Measurements from ENCODE around the gene FKBP2.
A peak's percentile ranks its signal among the peaks of the same experiment; 100 is the strongest.
"Not testable (repeated sequence)": the region's sequence is repeated elsewhere in the genome, so short reads cannot be mapped to it uniquely, and the experiment has no call there.

Gene FKBP2

DNA sequence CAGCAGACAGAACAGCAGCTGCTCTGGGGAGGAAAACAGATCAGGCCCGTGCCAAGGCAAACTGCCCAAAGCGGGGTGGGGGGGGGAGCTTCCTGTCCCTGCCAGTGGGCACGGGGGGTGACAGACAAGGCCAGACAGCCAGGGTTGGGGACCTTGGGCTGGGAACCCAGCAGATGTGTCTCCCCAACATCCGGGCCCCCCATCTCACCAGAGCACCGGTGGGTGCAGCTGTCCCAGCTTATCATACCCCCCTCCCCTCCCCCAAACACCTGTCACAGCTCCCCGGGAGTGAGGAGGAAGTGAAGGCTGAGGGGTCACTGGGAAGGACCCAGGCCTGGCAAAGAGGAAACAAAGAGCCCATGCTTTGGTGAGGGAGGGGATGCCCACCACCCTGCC lies 4.5 kb downstream of the FKBP2 start:
- peak overlapping the region; percentile 81 for H3K4me3 ChIP-seq (ENCODE audit: low read depth, low read length)
- H3K27me3 ChIP-seq (ENCODE audit: control insufficient read depth, insufficient read depth, low read length), result no peaks in the 10 kb centered on the region
- H3K4me1 ChIP-seq (ENCODE audit: control insufficient read depth, insufficient read depth, low read length), result peaks cover 44% of the 10 kb centered on the region
- H3K9me3 ChIP-seq (ENCODE audit: control insufficient read depth, insufficient read depth, low read depth, low read length), result no peaks in the 10 kb centered on the region
- no peak overlapping the region; the same call in 1 of the 2 replicates for H3K27ac ChIP-seq (ENCODE audit: low read depth, low read length)
- peak overlapping the region; percentile 84 for H3K9ac ChIP-seq (ENCODE audit: low read length)
- H3K36me3 ChIP-seq (ENCODE audit: control insufficient read depth, insufficient read depth, low read length), result peaks cover 19% of the 10 kb centered on the region

DNA sequence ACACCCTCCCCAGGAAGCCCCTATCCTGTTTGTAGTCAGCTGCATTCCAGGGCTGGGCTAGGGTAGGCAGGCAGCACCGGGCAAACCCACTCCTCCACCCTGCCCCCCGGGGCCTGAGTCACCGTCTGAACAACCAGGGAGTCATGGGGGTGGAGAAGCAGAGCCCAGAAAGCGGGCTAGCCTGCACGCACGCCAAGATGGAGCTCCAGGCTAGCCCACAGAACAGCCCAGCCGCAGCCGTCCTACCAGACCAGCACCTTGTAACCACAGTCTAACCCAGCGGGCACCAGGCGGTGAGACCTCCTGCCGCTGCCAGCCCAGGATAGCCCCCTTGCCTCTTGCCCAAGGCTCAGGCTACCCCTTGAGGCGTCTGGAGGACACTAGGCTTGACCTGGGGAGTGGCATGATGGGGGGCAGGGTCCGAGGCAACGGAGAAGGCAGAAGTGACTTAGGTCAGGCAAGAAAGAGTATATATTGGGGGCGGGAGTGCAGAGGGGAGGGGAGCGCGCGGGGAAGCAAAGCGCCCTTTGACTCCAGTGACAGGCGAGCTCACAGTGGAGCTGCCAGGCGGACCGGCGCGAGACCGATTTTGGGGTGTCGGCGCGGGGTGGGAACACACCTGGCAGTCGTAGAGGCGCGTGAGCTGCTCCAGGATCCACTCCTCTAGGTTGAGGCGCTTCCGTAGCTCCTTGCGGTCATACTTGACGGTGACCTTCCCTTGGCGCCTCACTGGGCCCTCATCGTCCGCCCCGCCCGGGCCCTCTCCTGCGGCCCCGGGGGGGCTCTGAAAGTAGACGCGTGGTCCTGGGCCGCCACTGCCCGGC lies 5.1 kb downstream of the FKBP2 start:
- Histone ChIP-seq H3K9ac (ENCODE audit: low read length) (peak overlapping the region; percentile 84), H3K36me3 (ENCODE audit: control insufficient read depth, insufficient read depth, low read length) (peaks cover 19% of the 10 kb centered on the region), H3K9me3 (ENCODE audit: control insufficient read depth, insufficient read depth, low read depth, low read length) (no peaks in the 10 kb centered on the region), H3K4me1 (ENCODE audit: control insufficient read depth, insufficient read depth, low read length) (peaks cover 47% of the 10 kb centered on the region), H3K4me3 (ENCODE audit: low read depth, low read length) (peak overlapping the region; percentile 81), H3K27me3 (ENCODE audit: control insufficient read depth, insufficient read depth, low read length) (no peaks in the 10 kb centered on the region), H3K27ac (ENCODE audit: low read depth, low read length) (peak overlapping the region; percentile 17; the same call in 1 of the 2 replicates)

DNA sequence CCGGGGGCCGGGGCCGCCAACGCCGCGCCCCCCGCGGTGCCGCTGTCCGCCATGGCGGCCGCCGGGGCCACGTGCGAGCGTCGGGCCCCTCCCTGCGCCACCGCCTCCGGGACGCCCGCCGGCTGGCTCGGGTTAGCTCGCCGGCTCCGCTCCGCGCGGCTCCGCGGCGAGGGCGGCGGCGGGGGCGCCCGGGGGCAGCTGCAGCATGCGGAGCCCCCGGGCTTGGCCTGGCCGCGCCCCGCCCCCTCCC lies 5.7 kb downstream of the FKBP2 start:
- H3K9me3 ChIP-seq (ENCODE audit: control insufficient read depth, insufficient read depth, low read depth, low read length); H3K27me3 ChIP-seq (ENCODE audit: control insufficient read depth, insufficient read depth, low read length); H3K27ac ChIP-seq (ENCODE audit: low read depth, low read length): not testable (repeated sequence)
- H3K4me3 ChIP-seq (ENCODE audit: low read depth, low read length), result peak overlapping the region; percentile 81; the same call in 1 of the 2 replicates
- peaks cover 19% of the 10 kb centered on the region for H3K36me3 ChIP-seq (ENCODE audit: control insufficient read depth, insufficient read depth, low read length)
- H3K4me1 ChIP-seq (ENCODE audit: control insufficient read depth, insufficient read depth, low read length), result peaks cover 47% of the 10 kb centered on the region
- H3K9ac ChIP-seq (ENCODE audit: low read length), result peak overlapping the region; percentile 84

DNA sequence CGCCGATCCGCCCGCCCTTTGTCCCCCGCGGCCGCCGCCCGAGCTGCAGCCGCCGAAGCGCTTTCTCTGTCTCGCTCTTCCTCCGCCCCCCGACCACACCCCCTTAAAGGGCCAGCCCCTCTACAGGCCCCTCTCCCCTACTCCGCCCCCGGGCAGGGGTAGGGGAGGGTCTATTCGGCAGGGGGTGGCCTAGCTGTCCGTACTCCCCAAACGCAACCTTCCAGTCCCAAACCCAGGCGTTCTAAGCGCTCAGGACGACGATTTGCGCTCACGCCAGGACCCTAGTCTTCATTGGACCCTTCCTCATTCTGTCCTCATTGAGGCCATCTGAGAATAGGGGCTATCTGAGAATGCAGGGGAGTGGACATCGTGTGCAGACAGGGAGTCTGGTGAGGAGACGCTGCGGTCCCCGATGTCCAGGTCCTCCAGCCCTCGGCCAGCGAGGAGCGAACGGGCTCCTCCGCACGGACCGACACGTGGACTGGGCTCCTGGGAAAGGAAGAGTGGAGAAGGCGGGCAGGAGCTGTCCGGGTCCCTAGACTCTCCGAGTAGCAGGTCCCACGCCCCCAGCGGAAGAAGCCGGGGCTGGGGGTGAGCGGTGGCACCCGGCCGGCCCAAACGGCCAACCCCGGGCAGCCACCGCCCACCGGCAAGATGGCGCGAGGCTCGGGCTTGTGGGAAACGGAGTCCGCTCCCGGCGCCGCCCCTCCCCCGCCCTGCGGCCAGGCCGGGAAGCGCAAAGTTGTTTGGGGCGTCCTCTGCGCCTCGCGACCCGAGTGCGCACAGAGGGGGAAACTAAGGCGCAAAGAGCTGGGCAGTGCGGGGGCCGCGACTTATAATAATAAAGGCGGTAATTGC lies 6.2 kb downstream of the FKBP2 start, which contains the start of gene PPP1R14B:
Gene PPP1R14B, minus strand, starts transcription at position 73 of the 858 bp plus-strand sequence. CDS start 270 bp downstream, outside the sequence.
- Histone ChIP-seq H3K27ac (ENCODE audit: low read depth, low read length) (peak within 1 kb of the TSS; percentile 56; the same call in 1 of the 2 replicates), H3K9ac (ENCODE audit: low read length) (peak within 1 kb of the TSS; percentile 84), H3K36me3 (ENCODE audit: control insufficient read depth, insufficient read depth, low read length) (peaks cover 19% of the 10 kb centered on the region), H3K9me3 (ENCODE audit: control insufficient read depth, insufficient read depth, low read depth, low read length) (no peaks in the 10 kb centered on the region), H3K27me3 (ENCODE audit: control insufficient read depth, insufficient read depth, low read length) (no peaks in the 10 kb centered on the region), H3K4me3 (ENCODE audit: low read depth, low read length) (peak within 1 kb of the TSS; percentile 91), H3K4me1 (ENCODE audit: control insufficient read depth, insufficient read depth, low read length) (peaks cover 48% of the 10 kb centered on the region)

DNA sequence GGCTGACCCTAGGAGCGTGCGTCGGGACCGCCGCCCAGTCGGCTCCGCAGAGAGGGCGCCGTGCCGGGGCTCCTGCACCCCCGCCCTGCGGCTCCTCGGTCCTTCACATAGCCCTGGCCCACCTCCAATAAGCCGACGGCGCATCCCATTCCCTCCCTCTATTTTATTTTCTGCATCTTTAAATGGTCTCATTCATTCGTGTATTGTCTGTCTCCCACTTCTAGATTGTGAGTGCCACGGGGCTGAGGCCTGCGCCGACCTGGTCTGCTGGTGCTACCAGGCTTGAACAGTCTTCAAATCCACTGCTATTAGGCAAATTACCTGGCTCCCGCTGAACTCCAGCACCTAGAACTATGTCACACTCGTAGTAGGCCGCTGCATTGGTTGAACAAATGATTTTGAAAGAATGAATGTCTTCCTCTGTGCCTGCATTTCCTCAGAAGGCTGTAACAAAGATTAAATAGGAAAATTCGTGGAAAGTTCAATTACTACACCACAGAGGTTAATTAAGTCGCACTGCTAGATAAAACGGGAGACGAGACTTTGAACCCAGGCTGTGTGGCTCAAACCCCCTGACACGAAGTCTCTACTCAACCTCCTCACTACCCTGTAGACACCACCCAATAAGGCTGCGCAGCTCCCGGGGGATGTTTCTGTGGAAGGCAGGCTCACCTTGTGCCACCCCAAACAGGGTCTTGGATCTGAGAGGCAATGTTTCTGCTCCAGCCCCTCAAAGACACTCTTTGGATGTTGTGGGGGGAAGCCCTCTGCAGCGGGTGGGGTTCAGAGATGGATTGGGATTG lies 7.0 kb downstream of the FKBP2 start:
- peak overlapping the region; percentile 91 for H3K4me3 ChIP-seq (ENCODE audit: low read depth, low read length)
- no peak overlapping the region for H3K27ac ChIP-seq (ENCODE audit: low read depth, low read length)
- H3K9ac ChIP-seq (ENCODE audit: low read length), result peak overlapping the region; percentile 40
- peaks cover 50% of the 10 kb centered on the region for H3K4me1 ChIP-seq (ENCODE audit: control insufficient read depth, insufficient read depth, low read length)
- H3K27me3 ChIP-seq (ENCODE audit: control insufficient read depth, insufficient read depth, low read length), result no peaks in the 10 kb centered on the region
- no peaks in the 10 kb centered on the region for H3K9me3 ChIP-seq (ENCODE audit: control insufficient read depth, insufficient read depth, low read depth, low read length)
- H3K36me3 ChIP-seq (ENCODE audit: control insufficient read depth, insufficient read depth, low read length), result peaks cover 18% of the 10 kb centered on the region

DNA sequence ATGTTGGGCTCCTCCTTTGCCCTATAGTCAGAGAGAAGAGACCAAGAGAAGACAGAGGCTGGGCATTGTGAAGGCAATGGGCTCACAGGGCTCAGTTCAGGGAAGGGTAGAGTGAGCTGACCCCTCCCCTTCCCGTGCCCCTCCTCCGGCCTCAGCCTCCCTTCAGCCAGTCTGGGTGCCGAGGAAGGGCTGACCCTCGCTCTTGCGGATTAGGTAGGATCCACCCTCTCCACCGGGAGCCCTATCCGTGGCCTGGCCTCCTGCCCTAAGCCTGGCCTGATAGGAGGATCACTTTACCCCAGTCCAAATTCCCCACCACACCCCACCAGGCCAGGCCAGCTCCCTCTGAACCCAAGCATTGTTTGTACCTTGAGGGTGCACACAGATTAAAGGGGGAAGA lies 7.7 kb downstream of the FKBP2 start:
- Histone ChIP-seq H3K4me3 (ENCODE audit: low read depth, low read length) (peak overlapping the region; percentile 91; the same call in 1 of the 2 replicates), H3K9me3 (ENCODE audit: control insufficient read depth, insufficient read depth, low read depth, low read length) (no peaks in the 10 kb centered on the region), H3K4me1 (ENCODE audit: control insufficient read depth, insufficient read depth, low read length) (peaks cover 52% of the 10 kb centered on the region), H3K36me3 (ENCODE audit: control insufficient read depth, insufficient read depth, low read length) (peaks cover 11% of the 10 kb centered on the region), H3K27me3 (ENCODE audit: control insufficient read depth, insufficient read depth, low read length) (no peaks in the 10 kb centered on the region), H3K9ac (ENCODE audit: low read length) (no peak overlapping the region), H3K27ac (ENCODE audit: low read depth, low read length) (peak overlapping the region; percentile 56; the same call in 1 of the 2 replicates)

DNA sequence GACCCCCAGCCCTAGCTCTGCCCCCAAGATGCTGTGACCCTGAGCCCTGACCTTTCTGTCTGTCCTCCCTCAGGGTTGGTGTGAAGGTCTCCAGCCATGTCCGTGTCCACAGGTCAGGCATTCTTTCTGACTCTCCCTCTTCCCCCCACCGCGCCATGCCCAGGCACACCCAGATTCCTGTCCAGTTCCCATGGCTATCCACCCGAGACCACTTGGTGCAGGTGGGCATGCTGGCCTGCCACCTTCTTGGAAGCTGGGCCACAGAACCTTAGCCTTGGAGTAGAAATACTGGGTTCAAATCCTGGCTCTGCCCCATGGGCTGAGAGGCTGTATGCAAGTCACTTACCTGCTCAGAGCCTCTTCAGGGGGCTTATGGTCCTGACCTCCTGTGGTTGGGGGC lies 8.1 kb downstream of the FKBP2 start:
- Histone ChIP-seq H3K4me3 (ENCODE audit: low read depth, low read length) (peak overlapping the region; percentile 91; the same call in 1 of the 2 replicates), H3K9ac (ENCODE audit: low read length) (peak overlapping the region; percentile 35), H3K27ac (ENCODE audit: low read depth, low read length) (peak overlapping the region; percentile 56; the same call in 1 of the 2 replicates), H3K4me1 (ENCODE audit: control insufficient read depth, insufficient read depth, low read length) (peaks cover 53% of the 10 kb centered on the region), H3K36me3 (ENCODE audit: control insufficient read depth, insufficient read depth, low read length) (peaks cover 8% of the 10 kb centered on the region), H3K9me3 (ENCODE audit: control insufficient read depth, insufficient read depth, low read depth, low read length) (no peaks in the 10 kb centered on the region), H3K27me3 (ENCODE audit: control insufficient read depth, insufficient read depth, low read length) (no peaks in the 10 kb centered on the region)

DNA sequence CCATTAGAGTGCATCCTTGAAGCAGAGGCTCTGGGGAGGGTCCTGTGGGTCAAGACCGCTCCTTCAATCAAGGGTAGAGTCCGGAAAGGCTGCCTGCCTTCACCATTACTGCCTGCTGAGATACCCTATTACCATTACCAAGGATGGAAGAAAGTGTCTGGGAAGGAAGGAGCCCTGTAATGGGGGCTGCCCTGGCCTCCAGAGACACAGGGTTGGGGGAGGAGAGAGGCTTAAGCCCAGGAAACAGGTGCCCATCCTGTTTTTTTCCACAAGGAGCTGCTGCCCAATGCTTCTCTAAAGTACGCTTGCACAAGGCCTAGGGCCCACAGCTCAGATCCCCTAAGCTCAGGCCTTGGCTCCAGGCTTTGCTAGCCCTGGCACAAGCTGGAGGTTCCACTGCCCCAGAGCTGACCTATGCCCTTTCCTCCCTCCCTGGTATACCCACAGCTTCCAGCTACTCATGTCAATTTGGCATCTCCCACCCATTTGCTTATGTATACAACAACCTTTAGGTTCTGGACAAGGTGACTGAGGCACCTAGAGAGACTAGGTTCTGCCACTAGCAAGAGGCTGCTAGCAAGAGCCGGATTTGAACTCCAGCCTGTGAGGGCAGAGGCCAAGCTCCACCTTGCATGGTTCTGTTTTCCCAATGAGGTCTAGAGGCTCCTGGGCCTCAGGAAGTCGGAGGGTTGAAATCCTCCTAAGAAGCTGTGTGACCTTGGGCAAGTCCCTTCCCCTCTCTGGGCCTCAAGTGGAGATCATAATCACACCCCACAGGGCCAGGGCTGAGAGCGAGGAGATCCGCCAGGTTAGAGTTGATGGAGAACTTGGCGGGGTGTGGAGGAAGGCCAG lies 8.9 kb downstream of the FKBP2 start:
- H3K4me3 ChIP-seq (ENCODE audit: low read depth, low read length), result peak overlapping the region; percentile 90
- peaks cover 53% of the 10 kb centered on the region for H3K4me1 ChIP-seq (ENCODE audit: control insufficient read depth, insufficient read depth, low read length)
- no peaks in the 10 kb centered on the region for H3K9me3 ChIP-seq (ENCODE audit: control insufficient read depth, insufficient read depth, low read depth, low read length)
- H3K9ac ChIP-seq (ENCODE audit: low read length), result peak overlapping the region; percentile 59
- H3K27ac ChIP-seq (ENCODE audit: low read depth, low read length), result peak overlapping the region; percentile 8; the same call in 1 of the 2 replicates
- no peaks in the 10 kb centered on the region for H3K27me3 ChIP-seq (ENCODE audit: control insufficient read depth, insufficient read depth, low read length)
- H3K36me3 ChIP-seq (ENCODE audit: control insufficient read depth, insufficient read depth, low read length), result peaks cover 12% of the 10 kb centered on the region

DNA sequence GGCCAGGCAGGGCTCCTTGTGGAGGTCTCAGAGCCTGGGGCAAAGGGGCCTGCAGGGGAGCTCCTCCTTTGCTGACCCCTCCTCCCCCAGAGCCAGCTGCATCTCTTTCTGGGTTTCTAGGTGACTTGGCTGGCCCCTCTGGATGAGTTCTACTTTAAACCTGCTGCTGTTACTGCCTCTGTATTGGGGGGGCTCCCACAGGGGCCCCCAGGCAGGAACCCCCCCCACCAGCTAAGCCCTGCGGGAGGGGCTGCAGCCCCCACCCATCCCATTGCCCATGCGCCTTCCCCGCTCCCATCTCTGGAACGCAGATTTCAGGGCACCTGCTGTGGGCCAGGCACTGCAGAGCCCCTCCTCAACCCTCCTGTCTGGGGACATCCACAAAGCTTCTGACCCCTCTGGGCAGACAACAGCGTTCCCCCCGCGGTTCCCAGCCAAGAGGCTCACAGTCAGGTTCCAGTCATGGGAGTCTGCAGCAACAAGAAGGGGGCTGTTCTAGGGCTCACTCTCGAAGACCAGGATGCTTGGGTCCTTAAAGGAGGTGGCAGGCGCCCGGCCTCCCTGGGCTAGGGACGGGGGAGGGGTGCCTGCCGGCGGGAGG lies 9.6 kb downstream of the FKBP2 start:
- H3K4me1 ChIP-seq (ENCODE audit: control insufficient read depth, insufficient read depth, low read length), result peaks cover 49% of the 10 kb centered on the region
- peaks cover 16% of the 10 kb centered on the region for H3K36me3 ChIP-seq (ENCODE audit: control insufficient read depth, insufficient read depth, low read length)
- peak overlapping the region; percentile 59 for H3K9ac ChIP-seq (ENCODE audit: low read length)
- peak overlapping the region; percentile 10; the same call in 1 of the 2 replicates for H3K27ac ChIP-seq (ENCODE audit: low read depth, low read length)
- no peaks in the 10 kb centered on the region for H3K9me3 ChIP-seq (ENCODE audit: control insufficient read depth, insufficient read depth, low read depth, low read length)
- H3K4me3 ChIP-seq (ENCODE audit: low read depth, low read length), result peak overlapping the region; percentile 90
- no peaks in the 10 kb centered on the region for H3K27me3 ChIP-seq (ENCODE audit: control insufficient read depth, insufficient read depth, low read length)

Data from HUES6 (cell line).